Liver (tissue), 9 donors: Measurements from ENCODE around the gene KRT75. TPM values are rescaled to one million over a fixed set of nuclear protein-coding genes. Genes with fewer than 3 reads are reported as not detected.

ENCODE experiments used
- DNase-seq: peaks from one replicate; pipeline ENCODE4 v3.0.0-alpha.2; 2017; ENCODE audit warnings: low spot score
- H3K27ac ChIP-seq, 2 donors: one replicate each; pipeline ENCODE4 v1.7.0; 2013; ENCODE audit warnings: inconsistent platforms in 2 of 2, low read length in 2 of 2, control low read depth in 1 of 2, low read depth in 1 of 2, mild to moderate bottlenecking in 1 of 2
- H3K27me3 ChIP-seq, 4 donors: one replicate each; pipeline versions ENCODE4 v1.6.1 to v1.7.0; 2013; ENCODE audit warnings: low read length in 3 of 4, inconsistent platforms in 1 of 4, mild to moderate bottlenecking in 1 of 4, moderate library complexity in 1 of 4; ENCODE audit not compliant: control insufficient read depth in 4 of 4, insufficient read depth in 4 of 4
- H3K36me3 ChIP-seq, 4 donors: one replicate each; pipeline versions ENCODE4 v1.6.1 to v1.7.0; 2013; ENCODE audit warnings: low read length in 3 of 4, mild to moderate bottlenecking in 3 of 4, low read depth in 1 of 4, moderate library complexity in 1 of 4; ENCODE audit not compliant: control insufficient read depth in 4 of 4, insufficient read depth in 3 of 4
- H3K4me1 ChIP-seq, 4 donors: one replicate each; pipeline versions ENCODE4 v1.6.1 to v1.7.0; 2013; ENCODE audit warnings: low read length in 3 of 4, mild to moderate bottlenecking in 3 of 4, moderate library complexity in 1 of 4; ENCODE audit not compliant: control insufficient read depth in 4 of 4, insufficient read depth in 4 of 4
- H3K4me3 ChIP-seq, 3 donors: one replicate each; pipeline versions ENCODE4 v1.6.1 to v1.7.0; 2013; ENCODE audit warnings: low read length in 3 of 3, control low read depth in 1 of 3, low read depth in 1 of 3, mild to moderate bottlenecking in 1 of 3
- H3K9ac ChIP-seq, 2 donors: one replicate each; pipeline ENCODE4 v1.7.0; 2013; ENCODE audit warnings: low read length in 2 of 2, mild to moderate bottlenecking in 2 of 2, moderate library complexity in 2 of 2, control low read depth in 1 of 2, low read depth in 1 of 2
- H3K9me3 ChIP-seq, 4 donors: one replicate each; pipeline versions ENCODE4 v1.6.1 to v1.7.0; 2013; ENCODE audit warnings: low read length in 3 of 4; ENCODE audit not compliant: control insufficient read depth in 4 of 4
- ATF3 ChIP-seq: IDR thresholded peaks from 2 replicates; pipeline ENCODE4 v1.6.1; 2016; ENCODE audit warnings: antibody characterized with exemption
- CTCF ChIP-seq: fragments of 150-350 bp; IDR thresholded peaks from 2 replicates; pipeline ENCODE4 v1.5.1; 2017; ENCODE audit warnings: improper control_type of control experiment, low read depth, low read length; ENCODE audit not compliant: missing input control
- EGR1 ChIP-seq, 2 donors: IDR thresholded peaks; 2 replicates each; pipeline ENCODE4 v1.6.1; 2016 to 2018; ENCODE audit warnings: antibody characterized with exemption in 2 of 2, low read depth in 2 of 2
- FOXA1 ChIP-seq: IDR thresholded peaks from 2 replicates; pipeline ENCODE4 v1.6.1; 2016; ENCODE audit warnings: antibody characterized with exemption
- FOXA2 ChIP-seq: IDR thresholded peaks from 2 replicates; pipeline ENCODE4 v1.6.1; 2016; ENCODE audit warnings: antibody characterized with exemption
- GABPA ChIP-seq, 2 donors: IDR thresholded peaks in 1 of 2; conservative IDR thresholded peaks in 1 of 2; 2 replicates each; pipeline ENCODE4 v1.6.1; 2016; ENCODE audit warnings: antibody characterized with exemption in 2 of 2, mild to moderate bottlenecking in 1 of 2, moderate library complexity in 1 of 2
- HNF4G ChIP-seq: IDR thresholded peaks from 2 replicates; pipeline ENCODE4 v1.6.1; 2016; ENCODE audit warnings: antibody characterized with exemption
- JUND ChIP-seq, 2 donors: IDR thresholded peaks; 2 replicates each; pipeline ENCODE4 v1.6.1; 2016; ENCODE audit warnings: antibody characterized with exemption in 2 of 2
- MAX ChIP-seq: IDR thresholded peaks from 2 replicates; pipeline ENCODE4 v1.6.1; 2016; ENCODE audit warnings: antibody characterized with exemption
- NR2F2 ChIP-seq: IDR thresholded peaks from 2 replicates; pipeline ENCODE4 v1.6.1; 2016; ENCODE audit warnings: antibody characterized with exemption
- RAD21 ChIP-seq, 2 donors: IDR thresholded peaks; 2 replicates each; pipeline ENCODE4 v1.6.1; 2016; ENCODE audit warnings: antibody characterized with exemption in 2 of 2, mild to moderate bottlenecking in 2 of 2
- REST ChIP-seq: IDR thresholded peaks from 2 replicates; pipeline ENCODE4 v1.6.1; 2016; ENCODE audit warnings: antibody characterized with exemption, mild to moderate bottlenecking
- RXRA ChIP-seq, 2 donors: IDR thresholded peaks; 2 replicates each; pipeline ENCODE4 v1.6.1; 2017 to 2018; ENCODE audit warnings: antibody characterized with exemption in 2 of 2, mild to moderate bottlenecking in 1 of 2
- SP1 ChIP-seq: IDR thresholded peaks from 2 replicates; pipeline ENCODE4 v1.6.1; 2018; ENCODE audit warnings: antibody characterized with exemption, mild to moderate bottlenecking
- TAF1 ChIP-seq: conservative IDR thresholded peaks from 2 replicates; pipeline ENCODE4 v1.6.1; 2016; ENCODE audit warnings: antibody characterized with exemption, mild to moderate bottlenecking
- YY1 ChIP-seq: IDR thresholded peaks from 2 replicates; pipeline ENCODE4 v1.6.1; 2016; ENCODE audit warnings: antibody characterized with exemption, mild to moderate bottlenecking
- WGBS: extraction: QIAGEN DNeasy Blood & Tissue Kit; methylation state at CpG from one replicate; pipeline ENCODE4 v1.1.7; 2013; 5-methylcytosine and 5-hydroxymethylcytosine counted together
- polyA plus RNA-seq, 2 donors: library from polyadenylated mRNA; stranded (reverse) in 1 of 2; unstranded in 1 of 2; fragments of 200-250 nt in 1 of 2; fragments of >200 nt in 1 of 2; fragmentation: Nextera tagmentation in 1 of 2; extraction: Ambion mirVana in 1 of 2; gene quantifications; one replicate each; pipeline versions ENCODE4 v1.2.1 to v1.2.3, GENCODE V29; 2013 to 2015
- total RNA-seq, 2 donors: library from RNA; depleted of rRNA; stranded (reverse); fragments of >200 nt; gene quantifications; one replicate each; pipeline ENCODE4 v1.2.3, GENCODE V29; 2014
- donor health status: healthy.
- donor health status: healthy.
- donor health status: healthy.
- donor health status: healthy.
- donor health status: healthy.

Gene KRT75
- total and polyA plus RNA-seq, 4 donors: not detected

- no peak for TF ChIP-seq NR2F2
- TF ChIP-seq EGR1 (IDR thresholded peaks at IDR 0.05; ENCODE audit: low read depth in 2 of 2): no peak
- TF ChIP-seq FOXA2: no peak
- no peak for TF ChIP-seq YY1
- TF ChIP-seq REST: no peak
- no peak for TF ChIP-seq SP1
- TF ChIP-seq JUND (IDR thresholded peaks at IDR 0.05): no peak
- TF ChIP-seq FOXA1: no peak
- no peak for TF ChIP-seq GABPA (IDR thresholded peaks at IDR 0.05 in 1 of 2, conservative IDR thresholded peaks at IDR 0.05 in 1 of 2)
- TF ChIP-seq RXRA (IDR thresholded peaks at IDR 0.05): no peak
- TF ChIP-seq HNF4G: no peak
- no peak for TF ChIP-seq RAD21 (IDR thresholded peaks at IDR 0.05)
- no peak for TF ChIP-seq MAX
- Histone ChIP-seq H3K9ac (no peak overlapping the region), H3K4me3 (no peak overlapping the region), H3K9me3 (no peaks in the 10 kb centered on the region), H3K4me1 (no peaks in the 10 kb centered on the region), H3K36me3 (no peaks in the 10 kb centered on the region), H3K27me3 (peaks cover 0 to 5% (median 0%) of the 10 kb centered on the region in 4 donors), H3K27ac (no peak overlapping the region)
- WGBS: 89% methylated on average over 4 of the region's 4 CpGs
- no peak for DNase-seq
Measured at GRCh38 chr12:52418576-52419110, 15.5 kb downstream of the KRT75 start.

- no peak overlapping the region for H3K9ac ChIP-seq
- H3K27me3 ChIP-seq: peaks cover 0 to 5% (median 0%) of the 10 kb centered on the region in 4 donors
- no peaks in the 10 kb centered on the region for H3K4me1 ChIP-seq
- no peak overlapping the region for H3K27ac ChIP-seq
- TF ChIP-seq ATF3 (no peak), RXRA (IDR thresholded peaks at IDR 0.05) (no peak), CTCF (no peak), TAF1 (no peak)
- H3K9me3 ChIP-seq: no peaks in the 10 kb centered on the region
- no peak overlapping the region for H3K4me3 ChIP-seq
- no peak for DNase-seq
- WGBS: 89% methylated on average over 2 of the region's 2 CpGs
- no peaks in the 10 kb centered on the region for H3K36me3 ChIP-seq
Measured at GRCh38 chr12:52417740-52418139, 16.4 kb downstream of the KRT75 start.
